ENCODE data around the gene WDR46.

DNA sequence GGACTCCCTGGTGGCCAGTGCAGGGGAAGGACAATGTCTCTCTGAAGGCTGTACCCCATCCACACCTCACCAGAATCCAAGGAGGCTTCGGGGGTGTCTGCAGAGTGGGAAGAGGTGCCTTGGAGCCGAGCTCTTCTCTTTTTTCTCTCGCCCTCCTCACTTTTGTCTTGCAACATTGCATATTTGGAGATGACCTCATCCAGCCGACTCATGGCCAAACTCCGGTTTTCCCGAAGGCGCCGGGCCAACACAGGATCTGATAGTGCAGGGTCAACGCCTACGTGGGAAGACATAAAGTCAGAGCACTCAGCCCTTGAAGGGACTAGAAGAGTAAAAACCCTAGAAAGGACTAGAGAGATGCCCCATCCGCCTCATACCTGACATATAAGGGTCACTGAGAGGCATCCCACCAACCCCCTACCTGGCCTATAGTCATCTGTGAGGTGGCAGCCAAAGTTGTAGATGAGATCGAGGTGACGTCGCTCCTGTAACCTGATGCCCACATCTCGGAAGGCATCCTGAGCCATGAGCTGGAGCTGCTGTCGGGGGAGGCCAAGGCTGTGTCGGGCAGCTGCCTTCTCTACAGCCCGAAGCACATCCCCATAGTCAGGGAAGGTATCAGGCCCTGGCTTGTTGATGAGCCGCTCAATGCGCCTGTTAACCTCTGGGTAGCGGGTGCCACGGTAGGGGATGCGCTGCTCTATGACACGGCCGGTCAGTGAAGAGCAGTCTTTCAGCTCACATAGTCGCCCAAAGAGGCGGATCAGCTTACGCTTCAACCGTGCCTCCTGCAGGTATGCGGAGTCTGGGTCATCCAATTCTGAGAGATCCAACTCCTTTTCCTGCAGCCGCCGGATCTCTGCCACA is 31.5 kb upstream of the WDR46 start:
- TF ChIP-seq, protein P1, sequence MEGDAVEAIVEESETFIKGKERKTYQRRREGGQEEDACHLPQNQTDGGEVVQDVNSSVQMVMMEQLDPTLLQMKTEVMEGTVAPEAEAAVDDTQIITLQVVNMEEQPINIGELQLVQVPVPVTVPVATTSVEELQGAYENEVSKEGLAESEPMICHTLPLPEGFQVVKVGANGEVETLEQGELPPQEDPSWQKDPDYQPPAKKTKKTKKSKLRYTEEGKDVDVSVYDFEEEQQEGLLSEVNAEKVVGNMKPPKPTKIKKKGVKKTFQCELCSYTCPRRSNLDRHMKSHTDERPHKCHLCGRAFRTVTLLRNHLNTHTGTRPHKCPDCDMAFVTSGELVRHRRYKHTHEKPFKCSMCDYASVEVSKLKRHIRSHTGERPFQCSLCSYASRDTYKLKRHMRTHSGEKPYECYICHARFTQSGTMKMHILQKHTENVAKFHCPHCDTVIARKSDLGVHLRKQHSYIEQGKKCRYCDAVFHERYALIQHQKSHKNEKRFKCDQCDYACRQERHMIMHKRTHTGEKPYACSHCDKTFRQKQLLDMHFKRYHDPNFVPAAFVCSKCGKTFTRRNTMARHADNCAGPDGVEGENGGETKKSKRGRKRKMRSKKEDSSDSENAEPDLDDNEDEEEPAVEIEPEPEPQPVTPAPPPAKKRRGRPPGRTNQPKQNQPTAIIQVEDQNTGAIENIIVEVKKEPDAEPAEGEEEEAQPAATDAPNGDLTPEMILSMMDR (IDR thresholded peaks at IDR 0.05), result no peak
- TF ChIP-seq POLR2A (IDR thresholded peaks at IDR 0.05), result no peak
